Nucleus accumbens (tissue), 56 donors: ENCODE results near the gene EDNRB.
"Not testable (repeated sequence)": the region's sequence is repeated elsewhere in the genome, so short reads cannot be mapped to it uniquely, and the experiment has no call there.

Experiments used
- DNase-seq, 56 donors: peaks; one replicate each; lab custom pipeline; 2025; lab: John Stamatoyannopoulos, UW

Gene EDNRB

DNA sequence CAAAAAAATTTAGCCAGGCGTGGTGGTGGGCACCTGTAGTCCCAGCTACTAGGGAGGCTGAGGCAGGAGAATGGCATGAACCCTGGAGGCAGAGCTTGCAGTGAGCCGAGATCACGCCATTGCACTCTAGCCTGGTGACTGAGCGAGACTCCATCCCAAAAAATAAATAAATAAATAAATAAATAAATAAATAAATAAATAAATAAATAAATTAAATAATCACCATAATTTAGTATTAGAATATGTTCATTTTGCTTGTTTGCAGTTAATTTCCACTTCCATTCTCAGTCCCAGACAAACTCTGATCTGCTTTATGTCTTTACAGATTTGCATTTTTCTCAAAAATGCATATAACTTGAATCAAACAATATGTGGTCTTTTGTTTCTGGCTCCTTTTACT, 70.6 kb downstream of the EDNRB start:
- not testable (repeated sequence) for DNase-seq

DNA sequence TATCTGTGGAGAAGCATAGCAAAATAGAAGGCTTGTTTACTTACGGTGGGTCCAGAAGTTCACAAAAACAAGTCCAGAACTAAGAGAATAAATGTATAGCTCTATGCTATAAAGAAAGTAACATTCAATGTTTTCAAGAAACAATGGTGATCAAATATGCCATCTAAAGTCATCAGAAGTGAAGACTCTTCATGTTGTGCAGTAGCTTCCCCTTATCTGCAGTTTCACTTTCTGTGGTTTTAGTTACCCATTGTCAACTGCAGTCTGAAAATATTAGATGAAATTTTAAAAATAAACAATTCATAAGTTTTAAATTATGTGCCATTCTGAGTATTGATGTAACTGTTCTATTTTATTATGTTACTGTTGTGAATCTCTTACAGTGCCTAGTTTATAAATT, 72.5 kb downstream of the EDNRB start:
- no peak for DNase-seq
